GM12878 (cell line): ENCODE data around the gene CHTOP. TPM values are rescaled to one million over a fixed set of nuclear protein-coding genes. Genes with fewer than 3 reads are reported as not detected.

Experiments used
- ATAC-seq: fragments of 200-7000 bp; cut with Tn5 transposase; 3 replicates; pipeline ENCODE4 v1.9.1; 2020; ENCODE audit warnings: mild to moderate bottlenecking, moderate library complexity
- BruUV-seq: library from RNA; stranded (reverse); fragments of 400-500 nt; replicated peaks from 2 replicates; lab custom pipeline; 2021; lab: Mats Ljungman, UMichigan
- CTCF ChIA-PET: fragments of 300-600 bp; sonication (Branson Sonifier 250); formaldehyde crosslinking; extraction: SDS; loops from one replicate; lab custom pipeline; 2021; ENCODE audit warnings: inconsistent platforms; lab: Yijun Ruan, JAX
- POLR2A ChIA-PET: fragments of 350-600 bp; formaldehyde crosslinking; extraction: SDS; loops from one replicate; lab custom pipeline; 2021; ENCODE audit warnings: inconsistent platforms; lab: Charles Lee
- RAD21 ChIA-PET: fragments of 300-600 bp; sonication (Branson Sonifier 250); formaldehyde crosslinking; loops from one replicate; lab custom pipeline; 2023; ENCODE audit warnings: antibody characterized with exemption; ENCODE audit not compliant: unreplicated experiment; lab: Charles Lee
- SMC1A ChIA-PET: fragments of 300-600 bp; sonication (Branson Sonifier 250); formaldehyde crosslinking; loops from one replicate; lab custom pipeline; 2023; ENCODE audit not compliant: unreplicated experiment, uncharacterized antibody; lab: Charles Lee
- DNase-seq: peaks from one replicate; pipeline ENCODE4 v3.0.0-alpha.2; 2011; ENCODE audit warnings: low read depth, low spot score
- FAIRE-seq: peaks from 3 replicates; lab custom pipeline; 2011; peaks lifted over from hg19 to GRCh38; lab: Jason Lieb, UNC
- H2AFZ ChIP-seq: 2 replicates; pipeline ENCODE4 v1.6.0; 2011; ENCODE audit warnings: low read depth, low read length, control low read depth; ENCODE audit not compliant: control insufficient read depth
- H3K27ac ChIP-seq: 2 replicates; pipeline ENCODE4 v1.5.1; 2011; ENCODE audit warnings: control low read depth; ENCODE audit not compliant: control insufficient read depth, insufficient read depth
- H3K27me3 ChIP-seq, 2 experiments: replicated peaks in 1 of 2; 2 replicates each; pipeline versions ENCODE4 v1.6.0 to v1.6.1; 2011; ENCODE audit warnings: low read length in 1 of 2; ENCODE audit not compliant: control insufficient read depth in 2 of 2, insufficient read depth in 2 of 2
- H3K36me3 ChIP-seq, 2 experiments: 2 replicates each; pipeline ENCODE4 v1.5.1; 2011; ENCODE audit warnings: low read length in 1 of 2; ENCODE audit not compliant: control insufficient read depth in 2 of 2, insufficient read depth in 2 of 2
- H3K4me1 ChIP-seq: 2 replicates; pipeline ENCODE4 v1.6.1; 2011; ENCODE audit warnings: mild to moderate bottlenecking, low read length, moderate library complexity, mixed read lengths; ENCODE audit not compliant: control insufficient read depth, insufficient read depth
- H3K4me2 ChIP-seq: 2 replicates; pipeline ENCODE4 v1.6.0; 2011; ENCODE audit warnings: control low read depth; ENCODE audit not compliant: control insufficient read depth, insufficient read depth
- H3K4me3 ChIP-seq: fragments of 200-600 bp; sonication (generic); 2 replicates; pipeline ENCODE4 v1.5.1; 2016
- H3K79me2 ChIP-seq: 2 replicates; pipeline ENCODE4 v1.6.0; 2011; ENCODE audit warnings: low read length; ENCODE audit not compliant: control insufficient read depth, insufficient read depth
- H3K9ac ChIP-seq: 2 replicates; pipeline ENCODE4 v1.8.0; 2011; ENCODE audit warnings: low read length, control low read depth, mixed read lengths; ENCODE audit not compliant: control insufficient read depth, insufficient read depth
- H3K9me3 ChIP-seq: replicated peaks from 3 replicates; pipeline ENCODE4 v1.5.1; 2011; ENCODE audit warnings: mild to moderate bottlenecking, low read length; ENCODE audit not compliant: control insufficient read depth, insufficient read depth
- H4K20me1 ChIP-seq: 2 replicates; pipeline ENCODE4 v1.6.0; 2011; ENCODE audit not compliant: control insufficient read depth, insufficient read depth
- CEBPB ChIP-seq, 2 experiments: fragments of 150-350 bp in 1 of 2; IDR thresholded peaks; 2 replicates each; pipeline ENCODE4 v1.6.1; 2012 to 2014; ENCODE audit warnings: low read depth in 2 of 2, low read length in 2 of 2, borderline replicate concordance in 1 of 2, inconsistent platforms in 1 of 2
- NRF1 ChIP-seq: conservative IDR thresholded peaks from 2 replicates; pipeline ENCODE4 v1.6.1; 2011; ENCODE audit warnings: mild to moderate bottlenecking, low read depth, low read length, improper control_type of control experiment
- POU2F2 ChIP-seq: IDR thresholded peaks from 3 replicates; pipeline ENCODE4 v1.6.1; 2011; ENCODE audit warnings: low read depth, mild to moderate bottlenecking, low read length, borderline replicate concordance
- RBBP5 ChIP-seq: fragments of 200-600 bp; sonication (generic); conservative IDR thresholded peaks from 2 replicates; pipeline ENCODE4 v1.6.1; 2016
- STAT1 ChIP-seq: fragments of 450-650 bp; conservative IDR thresholded peaks from 2 replicates; pipeline ENCODE4 v1.6.1; 2014; ENCODE audit warnings: antibody characterized with exemption, mild to moderate bottlenecking
- ZBED1 ChIP-seq: IDR thresholded peaks from 2 replicates; pipeline ENCODE4 v1.6.1; 2016; ENCODE audit warnings: borderline replicate concordance
- WGBS: methylation state at CpG from one replicate; pipeline ENCODE4 v1.1.6; 2016; ENCODE audit warnings: low lambda C conversion rate; ENCODE audit not compliant: insufficient replicate concordance, insufficient coverage; ENCODE audit errors: missing lambda C conversion rate; 5-methylcytosine and 5-hydroxymethylcytosine counted together
- in situ Hi-C: fragments of 300-500 bp; cut with MboI; formaldehyde crosslinking; loops from 9 replicates; pipeline ENCODE4 v1.14.3; 2018; ENCODE audit warnings: mixed read lengths
- intact Hi-C: fragments of 100-400 bp; cut with micrococcal nuclease; formaldehyde crosslinking; loops from one replicate; pipeline ENCODE4 v1.14.2; 2022; ENCODE audit not compliant: unreplicated experiment
- polyA plus RNA-seq, 11 experiments: library from polyadenylated mRNA; depleted of rRNA in 4 of 11; unstranded in 6 of 11; stranded (reverse) in 5 of 11; fragments of >200 nt; fragmentation: Nextera tagmentation in 4 of 11; fragmentation: Illumina TruSeq in 1 of 11; extraction: Ambion mirVana in 4 of 11; extraction: Trizol in 1 of 11; gene quantifications; 1 replicate in 1 of 11; 2 replicates in 10 of 11; pipeline versions ENCODE4 v1.2.1 to v1.2.3, GENCODE V29; 2011 to 2016; ENCODE audit warnings: inconsistent platforms in 2 of 11, missing spikeins in 2 of 11, low read depth in 1 of 11
- total RNA-seq, 4 experiments: library from RNA; depleted of rRNA in 3 of 4; stranded (reverse); fragments of >200 nt in 3 of 4; fragmentation: Illumina TruSeq in 1 of 4; extraction: Trizol in 1 of 4; gene quantifications; 2 replicates each; pipeline versions ENCODE4 v1.2.1 to v1.2.3, GENCODE V29; 2013 to 2021
- TF ChIP-seq, protein P1 (sequence below): fragments of 450-650 bp; formaldehyde crosslinking; IDR thresholded peaks from 2 replicates; pipeline ENCODE4 v1.4.0; 2022; ENCODE audit warnings: mild to moderate bottlenecking, moderate library complexity
- TF ChIP-seq, protein P2 (sequence below): fragments of 450-650 bp; IDR thresholded peaks from 2 replicates; pipeline ENCODE4 v1.6.1; 2018; ENCODE audit warnings: mild to moderate bottlenecking, low read depth, moderate library complexity; ENCODE audit not compliant: partially characterized antibody
- TF ChIP-seq, protein P3 (sequence below): IDR thresholded peaks from 2 replicates; pipeline ENCODE4 v1.6.1; 2011; ENCODE audit warnings: borderline replicate concordance, low read depth, mild to moderate bottlenecking, moderate library complexity, mixed read lengths, low read length; ENCODE audit not compliant: insufficient read depth; ENCODE audit errors: extremely low read length

CHTOP gene
- total and polyA plus RNA-seq, 10 of the 15 experiments (the other 5 are each of a cell fraction or from before 2014, with no cell fraction given) = 8.4 to 93.8 (median 52.3) TPM

DNA sequence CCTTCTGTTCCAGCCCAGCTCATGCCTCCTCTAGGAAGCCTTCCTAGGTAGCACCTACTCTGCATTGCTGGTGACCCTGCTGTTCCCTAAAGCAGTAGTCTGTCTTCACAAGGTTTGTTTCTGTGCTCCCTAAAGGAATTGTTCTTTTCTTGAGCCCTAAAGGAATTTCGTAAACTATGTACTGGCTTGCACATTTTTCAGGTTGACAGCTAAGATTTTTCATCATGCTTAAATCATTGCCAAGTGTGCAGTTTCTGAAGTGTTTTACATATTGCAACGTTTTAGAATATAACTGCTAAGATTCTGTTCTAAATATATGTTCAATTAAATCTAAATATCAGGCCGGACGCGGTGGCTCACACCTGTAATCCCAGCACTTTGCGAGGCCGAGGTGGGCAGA is 34.0 kb upstream of the CHTOP start:
- RAD21 ChIA-PET = interaction anchor here (1.3 to 2.4 kb wide), 2 partner anchors 16 to 247 kb away, joined by 4 to 14 read pairs; partner anchors contain the start of gene S100A14
- Histone ChIP-seq H3K9ac (no peak overlapping the region), H2AFZ (no peak overlapping the region), H3K79me2 (no peaks in the 10 kb centered on the region), H3K4me2 (no peak overlapping the region), H3K27me3 (no peaks in the 10 kb centered on the region), H3K4me1 (peaks cover 22% of the 10 kb centered on the region), H3K27ac (no peak overlapping the region), H4K20me1 (no peaks in the 10 kb centered on the region), H3K9me3 (no peaks in the 10 kb centered on the region), H3K36me3 (no peaks in the 10 kb centered on the region), H3K4me3 (no peak overlapping the region)
- ATAC-seq = no peak
- DNase-seq = no peak
- SMC1A ChIA-PET = interaction anchor here (1.0 to 3.5 kb wide), 7 partner anchors 15 to 34 kb away, joined by 3 to 12 read pairs (median 6); partner anchors contain the start of genes CHTOP, S100A1, S100A13 and S100A14
- intact Hi-C loops (no loop called here), in situ Hi-C loops (no loop called here)
- POLR2A ChIA-PET = interaction anchor here (0.5 to 2.6 kb wide), 3 partner anchors 13 to 46 kb away, joined by 3 to 15 read pairs (median 3); partner anchors contain the start of genes CHTOP and S100A16
- CTCF ChIA-PET = interaction anchor here (1.9 kb wide), 1 partner anchor 27 kb away, joined by 9 read pairs; no protein-coding TSS in a partner anchor
- FAIRE-seq = no peak
- no peak for TF ChIP-seq RBBP5
- WGBS = 84% methylated on average over 7 of the region's 7 CpGs
- BruUV-seq = no TSS peak

DNA sequence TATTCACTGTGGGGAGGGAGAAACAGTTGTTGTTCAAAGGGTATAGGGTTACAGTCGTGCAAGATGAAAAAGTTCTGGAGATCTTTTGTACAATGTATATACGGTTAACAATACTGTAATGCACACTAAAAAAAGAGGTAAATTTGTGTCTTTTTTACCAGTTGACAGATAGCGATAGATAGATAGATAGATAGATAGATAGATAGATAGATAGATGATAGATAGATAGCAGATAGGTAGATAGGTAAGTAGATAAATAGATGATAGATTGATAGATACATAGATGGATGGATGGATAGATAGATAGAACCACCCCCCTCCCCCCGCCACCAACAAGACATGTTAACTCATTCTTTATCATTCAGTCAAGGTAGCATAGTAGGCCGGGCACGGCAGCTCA is 31.1 kb upstream of the CHTOP start:
- H4K20me1 ChIP-seq = no peaks in the 10 kb centered on the region
- ChIA-PET POLR2A (interaction anchor here (0.6 to 0.7 kb wide), 2 partner anchors 68 to 437 kb away, joined by 3 to 4 read pairs; partner anchors contain the start of gene ILF2), CTCF (interaction anchor here (2.3 to 3.2 kb wide), 3 partner anchors 14 to 30 kb away, joined by 7 to 18 read pairs (median 9); partner anchors contain the start of genes S100A13 and S100A14), RAD21 (no interaction called here), SMC1A (interaction anchor here (3.6 kb wide), 1 partner anchor 15 kb away, joined by 10 read pairs; no protein-coding TSS in a partner anchor)
- DNase-seq = no peak
- no peak for FAIRE-seq
- H3K27ac ChIP-seq = no peak overlapping the region
- no peaks in the 10 kb centered on the region for H3K79me2 ChIP-seq
- peaks cover 15% of the 10 kb centered on the region for H3K4me1 ChIP-seq
- H3K4me3 ChIP-seq = no peak overlapping the region
- no peak overlapping the region for H2AFZ ChIP-seq
- H3K4me2 ChIP-seq = no peak overlapping the region
- no peak overlapping the region for H3K9ac ChIP-seq
- no peaks in the 10 kb centered on the region for H3K36me3 ChIP-seq
- WGBS = 80% methylated on average over 6 of the region's 6 CpGs
- no peaks in the 10 kb centered on the region for H3K9me3 ChIP-seq
- intact Hi-C loops = no loop called here
- no peaks in the 10 kb centered on the region for H3K27me3 ChIP-seq
- no peak for ATAC-seq
- no TSS peak for BruUV-seq
- in situ Hi-C loops = no loop called here
- TF ChIP-seq, protein P1, sequence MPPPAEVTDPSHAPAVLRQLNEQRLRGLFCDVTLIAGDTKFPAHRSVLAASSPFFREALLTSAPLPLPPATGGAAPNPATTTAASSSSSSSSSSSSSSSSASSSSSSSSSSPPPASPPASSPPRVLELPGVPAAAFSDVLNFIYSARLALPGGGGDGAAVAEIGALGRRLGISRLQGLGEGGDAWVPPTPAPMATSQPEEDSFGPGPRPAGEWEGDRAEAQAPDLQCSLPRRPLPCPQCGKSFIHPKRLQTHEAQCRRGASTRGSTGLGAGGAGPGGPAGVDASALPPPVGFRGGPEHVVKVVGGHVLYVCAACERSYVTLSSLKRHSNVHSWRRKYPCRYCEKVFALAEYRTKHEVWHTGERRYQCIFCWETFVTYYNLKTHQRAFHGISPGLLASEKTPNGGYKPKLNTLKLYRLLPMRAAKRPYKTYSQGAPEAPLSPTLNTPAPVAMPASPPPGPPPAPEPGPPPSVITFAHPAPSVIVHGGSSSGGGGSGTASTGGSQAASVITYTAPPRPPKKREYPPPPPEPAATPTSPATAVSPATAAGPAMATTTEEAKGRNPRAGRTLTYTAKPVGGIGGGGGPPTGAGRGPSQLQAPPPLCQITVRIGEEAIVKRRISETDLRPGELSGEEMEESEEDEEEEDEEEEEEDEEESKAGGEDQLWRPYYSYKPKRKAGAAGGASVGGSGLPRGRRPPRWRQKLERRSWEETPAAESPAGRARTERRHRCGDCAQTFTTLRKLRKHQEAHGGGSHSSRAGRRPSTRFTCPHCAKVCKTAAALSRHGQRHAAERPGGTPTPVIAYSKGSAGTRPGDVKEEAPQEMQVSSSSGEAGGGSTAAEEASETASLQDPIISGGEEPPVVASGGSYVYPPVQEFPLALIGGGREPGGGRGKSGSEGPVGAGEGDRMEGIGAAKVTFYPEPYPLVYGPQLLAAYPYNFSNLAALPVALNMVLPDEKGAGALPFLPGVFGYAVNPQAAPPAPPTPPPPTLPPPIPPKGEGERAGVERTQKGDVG = no peak
- TF ChIP-seq NRF1 (no peak), STAT1 (no peak), POU2F2 (no peak), CEBPB (IDR thresholded peaks at IDR 0.05; ENCODE audit: borderline replicate concordance in 1 of 2, low read depth in 2 of 2, low read length in 2 of 2) (no peak), ZBED1 (no peak)
- TF ChIP-seq, protein P2, sequence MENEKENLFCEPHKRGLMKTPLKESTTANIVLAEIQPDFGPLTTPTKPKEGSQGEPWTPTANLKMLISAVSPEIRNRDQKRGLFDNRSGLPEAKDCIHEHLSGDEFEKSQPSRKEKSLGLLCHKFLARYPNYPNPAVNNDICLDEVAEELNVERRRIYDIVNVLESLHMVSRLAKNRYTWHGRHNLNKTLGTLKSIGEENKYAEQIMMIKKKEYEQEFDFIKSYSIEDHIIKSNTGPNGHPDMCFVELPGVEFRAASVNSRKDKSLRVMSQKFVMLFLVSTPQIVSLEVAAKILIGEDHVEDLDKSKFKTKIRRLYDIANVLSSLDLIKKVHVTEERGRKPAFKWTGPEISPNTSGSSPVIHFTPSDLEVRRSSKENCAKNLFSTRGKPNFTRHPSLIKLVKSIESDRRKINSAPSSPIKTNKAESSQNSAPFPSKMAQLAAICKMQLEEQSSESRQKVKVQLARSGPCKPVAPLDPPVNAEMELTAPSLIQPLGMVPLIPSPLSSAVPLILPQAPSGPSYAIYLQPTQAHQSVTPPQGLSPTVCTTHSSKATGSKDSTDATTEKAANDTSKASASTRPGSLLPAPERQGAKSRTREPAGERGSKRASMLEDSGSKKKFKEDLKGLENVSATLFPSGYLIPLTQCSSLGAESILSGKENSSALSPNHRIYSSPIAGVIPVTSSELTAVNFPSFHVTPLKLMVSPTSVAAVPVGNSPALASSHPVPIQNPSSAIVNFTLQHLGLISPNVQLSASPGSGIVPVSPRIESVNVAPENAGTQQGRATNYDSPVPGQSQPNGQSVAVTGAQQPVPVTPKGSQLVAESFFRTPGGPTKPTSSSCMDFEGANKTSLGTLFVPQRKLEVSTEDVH = no peak
- TF ChIP-seq, protein P3, sequence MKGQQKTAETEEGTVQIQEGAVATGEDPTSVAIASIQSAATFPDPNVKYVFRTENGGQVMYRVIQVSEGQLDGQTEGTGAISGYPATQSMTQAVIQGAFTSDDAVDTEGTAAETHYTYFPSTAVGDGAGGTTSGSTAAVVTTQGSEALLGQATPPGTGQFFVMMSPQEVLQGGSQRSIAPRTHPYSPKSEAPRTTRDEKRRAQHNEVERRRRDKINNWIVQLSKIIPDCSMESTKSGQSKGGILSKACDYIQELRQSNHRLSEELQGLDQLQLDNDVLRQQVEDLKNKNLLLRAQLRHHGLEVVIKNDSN = no peak
